ENCODE results near the gene CACNB1. TPM values are rescaled to one million over a fixed set of nuclear protein-coding genes. Genes with fewer than 3 reads are reported as not detected.

The CACNB1 gene
- total RNA-seq, 2 experiments from 2014 or later = 14.9 to 15.5 TPM

DNA sequence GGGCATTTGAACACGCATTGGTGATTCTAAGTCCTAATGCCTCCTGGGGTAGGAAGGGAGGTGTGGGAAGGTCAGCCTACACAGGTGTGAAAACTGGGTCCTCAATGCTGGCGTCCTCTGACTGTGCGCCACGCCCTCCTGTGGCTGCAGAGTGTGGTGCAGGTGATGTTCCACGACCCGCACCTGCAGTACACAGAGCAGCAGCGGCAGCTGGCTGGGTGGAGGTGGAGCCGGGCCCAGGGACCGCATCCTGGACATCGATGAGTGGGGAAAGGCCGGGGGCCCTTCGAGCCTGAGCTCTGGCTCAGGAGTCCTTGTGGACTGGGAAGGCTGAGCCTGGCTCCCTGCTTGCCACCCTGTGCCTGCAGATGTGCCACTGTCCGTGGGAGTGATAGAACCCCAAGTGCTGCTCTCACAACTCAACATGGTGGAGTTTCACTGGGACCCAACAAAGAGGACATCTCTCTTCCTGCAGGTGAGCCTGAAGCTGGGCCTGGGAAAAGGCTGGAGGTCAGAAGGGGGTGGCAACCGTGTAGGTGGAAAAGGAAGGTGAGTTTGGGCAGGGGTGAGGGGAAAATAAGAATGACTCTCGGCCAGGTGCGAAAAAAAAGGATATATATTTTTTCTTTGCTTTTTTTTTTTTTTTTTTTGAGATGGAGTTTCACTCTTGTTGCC, 42.3 kb upstream of the CACNB1 start:
- peaks cover 38% of the 10 kb centered on the region for H3K4me1 Mint-ChIP-seq (ENCODE audit: low read depth)
- no peak overlapping the region for H3K27ac ChIP-seq (ENCODE audit: low read depth in 1 of 2, low read length in 2 of 2)
- H3K36me3 ChIP-seq (ENCODE audit: insufficient read depth, low read length) = no peaks in the 10 kb centered on the region
- ChIA-PET CTCF (interaction anchor here (0.5 to 5.2 kb wide), 8 partner anchors 12 to 435 kb away, joined by 3 to 62 read pairs (median 6); partner anchors contain the start of gene RPL19), POLR2A (interaction anchor here (0.6 to 3.6 kb wide), 3 partner anchors 28 to 40 kb away, joined by 4 to 47 read pairs (median 36); partner anchors contain the start of gene RPL19)
- H3K9me3 ChIP-seq (ENCODE audit: control insufficient read depth in 1 of 2, insufficient read depth in 1 of 2, low read length in 2 of 2) = no peaks in the 10 kb centered on the region
- intact Hi-C loops (cut with DNase I, micrococcal nuclease) = loop anchor here (10.0 kb wide), 2 partner anchors 165 to 255 kb away; no protein-coding TSS in a partner anchor
- H3K36me3 Mint-ChIP-seq (ENCODE audit: low read depth) = no peaks in the 10 kb centered on the region
- H3K27ac Mint-ChIP-seq = peak overlapping the region; percentile 67
- no peaks in the 10 kb centered on the region for H3K9me3 Mint-ChIP-seq
- TF ChIP-seq CTCF (IDR thresholded peaks at IDR 0.05) = peak; percentile 72
- peaks cover 55% of the 10 kb centered on the region for H3K4me1 ChIP-seq (ENCODE audit: insufficient read depth, low read length)
- H3K27me3 Mint-ChIP-seq = peaks cover 3% of the 10 kb centered on the region
- no peaks in the 10 kb centered on the region for H3K27me3 ChIP-seq (ENCODE audit: control insufficient read depth in 1 of 2, insufficient read depth in 2 of 2, low read length in 2 of 2)
- no peak overlapping the region for H3K4me3 Mint-ChIP-seq
- H3K4me3 ChIP-seq (ENCODE audit: low read length) = no peak overlapping the region
- DNase-seq = peak; percentile 52 to 85 (median 66)
- peak; percentile 39 for ATAC-seq (ENCODE audit: poor library complexity)

GRCh38 chr17:39238311-39238972, 41.0 kb upstream of the CACNB1 start:
- ChIA-PET CTCF (interaction anchor here (0.7 to 5.2 kb wide), 12 partner anchors 11 to 367 kb away, joined by 3 to 62 read pairs (median 4); partner anchors contain the start of gene RPL19), POLR2A (interaction anchor here (0.5 to 3.6 kb wide), 18 partner anchors 10 to 742 kb away, joined by 3 to 47 read pairs (median 4); partner anchors contain the start of genes FBXO47, PLXDC1 and RPL19)
- no peaks in the 10 kb centered on the region for H3K27me3 Mint-ChIP-seq
- peak overlapping the region; percentile 64 for H3K4me3 Mint-ChIP-seq
- Histone ChIP-seq H3K27me3 (ENCODE audit: control insufficient read depth in 1 of 2, insufficient read depth in 2 of 2, low read length in 2 of 2) (no peaks in the 10 kb centered on the region), H3K27ac (ENCODE audit: low read depth in 1 of 2, low read length in 2 of 2) (peak overlapping the region; percentile 77 to 79), H3K36me3 (ENCODE audit: insufficient read depth, low read length) (no peaks in the 10 kb centered on the region), H3K4me3 (ENCODE audit: low read length) (peak overlapping the region; percentile 28), H3K4me1 (ENCODE audit: insufficient read depth, low read length) (peaks cover 46% of the 10 kb centered on the region), H3K9me3 (ENCODE audit: control insufficient read depth in 1 of 2, insufficient read depth in 1 of 2, low read length in 2 of 2) (no peaks in the 10 kb centered on the region)
- peak; percentile 64 to 96 (median 77) for DNase-seq
- ATAC-seq (ENCODE audit: poor library complexity) = peak; percentile 88
- peaks cover 34% of the 10 kb centered on the region for H3K4me1 Mint-ChIP-seq (ENCODE audit: low read depth)
- no peaks in the 10 kb centered on the region for H3K36me3 Mint-ChIP-seq (ENCODE audit: low read depth)
- H3K9me3 Mint-ChIP-seq = no peaks in the 10 kb centered on the region
- intact Hi-C loops (cut with DNase I, micrococcal nuclease) = loop anchor here (1.0 to 10.0 kb wide), 3 partner anchors 29 to 254 kb away; no protein-coding TSS in a partner anchor
- no peak for TF ChIP-seq CTCF (IDR thresholded peaks at IDR 0.05)
- peak overlapping the region; percentile 91 for H3K27ac Mint-ChIP-seq

- Mint-ChIP-seq H3K4me1 (ENCODE audit: low read depth) (peaks cover 34% of the 10 kb centered on the region), H3K9me3 (no peaks in the 10 kb centered on the region), H3K36me3 (ENCODE audit: low read depth) (no peaks in the 10 kb centered on the region), H3K4me3 (no peak overlapping the region), H3K27me3 (no peaks in the 10 kb centered on the region), H3K27ac (peak overlapping the region; percentile 91)
- Histone ChIP-seq H3K36me3 (ENCODE audit: insufficient read depth, low read length) (no peaks in the 10 kb centered on the region), H3K27ac (ENCODE audit: low read depth in 1 of 2, low read length in 2 of 2) (peak overlapping the region; percentile 77 to 79), H3K27me3 (ENCODE audit: control insufficient read depth in 1 of 2, insufficient read depth in 2 of 2, low read length in 2 of 2) (no peaks in the 10 kb centered on the region), H3K9me3 (ENCODE audit: control insufficient read depth in 1 of 2, insufficient read depth in 1 of 2, low read length in 2 of 2) (no peaks in the 10 kb centered on the region), H3K4me3 (ENCODE audit: low read length) (no peak overlapping the region), H3K4me1 (ENCODE audit: insufficient read depth, low read length) (peaks cover 46% of the 10 kb centered on the region)
- CTCF ChIA-PET = interaction anchor here (1.1 to 5.2 kb wide), 3 partner anchors 31 to 73 kb away, joined by 3 to 62 read pairs (median 3); no protein-coding TSS in a partner anchor
- ATAC-seq (ENCODE audit: poor library complexity) = no peak
- no peak for TF ChIP-seq CTCF (IDR thresholded peaks at IDR 0.05)
- DNase-seq = no peak
- intact Hi-C loops (cut with DNase I, micrococcal nuclease) = loop anchor here (10.0 kb wide), 2 partner anchors 163 to 253 kb away; no protein-coding TSS in a partner anchor
- POLR2A ChIA-PET = interaction anchor here (0.8 to 3.6 kb wide), 9 partner anchors 30 to 439 kb away, joined by 3 to 47 read pairs (median 6); partner anchors contain the start of genes PLXDC1 and RPL19
These were observed 40.1 kb upstream of the CACNB1 start for GRCh38 chr17:39237586-39237985.

Measured in CD4-positive, alpha-beta T cell (primary cell).